GM19463 (cell line): ENCODE data around the gene RDH13.
"Not testable (repeated sequence)": the region's sequence is repeated elsewhere in the genome, so short reads cannot be mapped to it uniquely, and the experiment has no call there.

ENCODE experiments used
- ATAC-seq: cut with Tn5 transposase; IDR thresholded peaks from one replicate; pipeline ENCODE4 v1.9.1; 2021; ENCODE audit warnings: mild to moderate bottlenecking, moderate library complexity; ENCODE audit not compliant: unreplicated experiment

The RDH13 gene

DNA sequence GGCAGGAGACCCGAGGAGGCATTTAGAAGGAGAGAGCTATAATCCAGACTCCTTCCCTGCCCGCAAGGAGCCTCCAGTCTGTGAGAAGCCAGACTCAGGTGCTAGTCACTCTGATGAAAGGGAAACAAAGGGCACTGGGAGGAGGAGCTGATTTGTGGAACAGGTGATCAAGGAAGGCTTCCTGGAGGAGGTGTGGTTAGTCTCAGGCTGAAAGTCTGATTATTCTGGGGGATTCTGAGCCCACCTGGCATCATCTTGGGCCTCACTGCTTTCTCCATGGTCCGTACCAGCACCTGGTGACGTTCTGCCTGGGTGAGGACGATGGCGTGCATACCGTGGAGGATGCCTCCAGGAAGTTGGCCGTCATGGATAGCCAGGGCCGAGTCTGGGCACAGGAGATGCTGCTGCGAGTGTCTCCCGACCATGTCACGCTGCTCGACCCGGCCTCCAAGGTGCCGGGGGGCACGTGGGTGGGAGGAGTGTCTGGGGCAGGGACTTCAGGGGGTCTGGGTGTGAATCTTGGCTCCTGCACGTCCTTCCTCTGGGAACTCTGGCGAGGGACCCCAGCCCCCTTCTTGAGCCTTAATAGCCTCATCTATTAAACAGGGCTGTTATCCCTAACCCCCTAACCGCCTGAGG lies 16.6 kb upstream of the RDH13 start:
- ATAC-seq = no peak

DNA sequence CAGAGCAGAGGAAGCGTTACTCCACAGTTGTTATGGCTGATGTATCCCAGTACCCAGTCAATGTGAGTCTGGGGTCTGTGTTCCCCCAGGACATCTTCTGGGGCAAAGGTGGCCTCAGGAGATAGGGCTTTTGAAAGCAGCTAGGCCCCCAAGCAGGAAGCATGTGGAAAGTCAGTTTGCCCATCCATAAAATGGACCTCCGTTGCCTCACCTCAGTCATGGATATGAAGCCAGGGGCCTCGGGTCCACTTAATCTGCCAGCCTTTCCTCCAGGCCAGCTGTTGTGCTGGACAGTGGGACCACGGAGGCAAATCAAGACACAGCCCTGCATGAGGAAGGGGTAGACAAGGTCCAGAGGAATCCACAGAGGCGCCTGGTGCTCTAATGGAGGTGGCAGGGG lies 16.0 kb upstream of the RDH13 start:
- no peak for ATAC-seq

DNA sequence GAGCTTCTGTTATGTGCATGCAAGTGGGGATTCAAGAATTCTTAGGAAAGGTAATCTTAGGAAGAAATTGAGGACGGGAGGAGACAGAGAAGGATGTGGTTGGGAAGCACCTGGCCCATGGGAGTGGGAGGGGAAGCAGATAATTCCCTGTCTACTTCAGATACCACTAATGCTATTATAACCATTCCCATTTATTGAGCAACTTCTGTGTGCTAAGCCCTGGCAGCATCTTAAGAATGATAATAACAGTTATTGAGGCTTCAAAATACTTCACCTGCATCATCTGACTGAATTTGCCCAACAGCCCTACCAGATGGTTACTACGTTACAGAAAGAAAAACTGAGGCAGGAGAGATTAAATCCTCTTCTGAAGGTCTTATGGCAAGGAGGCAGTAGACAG lies 14.2 kb upstream of the RDH13 start:
- no peak for ATAC-seq

DNA sequence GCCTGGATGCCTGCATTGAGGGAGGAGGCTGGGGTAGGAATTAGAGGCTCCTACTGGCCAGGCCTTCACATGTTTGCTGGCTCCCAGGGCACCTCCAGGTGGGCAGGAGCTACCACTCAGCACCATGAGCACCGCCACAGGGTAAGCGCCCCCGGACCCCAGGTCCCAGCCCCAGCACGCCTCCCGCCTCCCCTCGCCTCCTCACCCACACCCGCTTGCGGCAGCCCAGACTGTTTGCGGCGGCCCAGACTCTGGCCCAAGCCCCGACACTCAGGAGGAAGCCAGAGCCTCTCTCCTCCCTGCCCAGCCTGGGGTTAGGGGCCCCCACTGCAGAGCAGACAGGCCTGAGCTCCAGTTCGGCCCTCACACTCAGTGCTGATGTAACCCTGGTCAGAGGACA lies 13.4 kb upstream of the RDH13 start:
- no peak for ATAC-seq

DNA sequence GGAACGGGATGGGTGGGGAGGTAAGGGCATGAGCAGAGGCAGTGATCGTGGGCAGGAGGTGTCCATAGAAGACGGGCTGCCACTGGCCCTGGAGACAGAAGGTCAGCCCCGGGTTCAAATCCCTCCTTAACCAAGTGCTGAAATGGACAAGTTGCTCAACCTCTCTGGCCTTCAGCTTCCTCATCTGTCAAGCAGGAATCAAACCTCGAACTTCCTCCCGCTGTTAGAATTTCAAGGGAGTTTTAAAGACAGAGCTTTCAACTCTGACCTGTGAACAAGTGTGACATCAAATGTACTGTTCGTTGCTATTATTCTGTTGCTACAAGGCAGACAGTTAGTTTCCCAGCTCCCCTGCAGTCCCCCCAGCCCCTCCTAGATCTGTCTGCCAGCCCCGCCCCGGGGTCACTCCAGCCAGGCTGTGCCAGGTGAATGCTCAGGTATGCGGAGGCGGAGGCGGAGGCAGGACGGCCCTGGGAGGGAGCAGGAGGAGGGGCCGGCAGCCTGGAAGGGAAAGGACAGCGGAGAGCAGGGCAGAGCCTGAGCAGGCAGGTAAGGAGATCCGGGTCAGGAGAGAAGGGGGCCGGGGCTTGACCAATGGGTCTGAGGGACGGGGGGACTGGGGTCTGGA lies 12.5 kb upstream of the RDH13 start, which contains the start of gene EPS8L1:
EPS8L1 (plus strand) TSS at position 499 of the 628 bp plus-strand sequence. CDS start 576 bp downstream, outside the sequence.
- ATAC-seq = no peak

DNA sequence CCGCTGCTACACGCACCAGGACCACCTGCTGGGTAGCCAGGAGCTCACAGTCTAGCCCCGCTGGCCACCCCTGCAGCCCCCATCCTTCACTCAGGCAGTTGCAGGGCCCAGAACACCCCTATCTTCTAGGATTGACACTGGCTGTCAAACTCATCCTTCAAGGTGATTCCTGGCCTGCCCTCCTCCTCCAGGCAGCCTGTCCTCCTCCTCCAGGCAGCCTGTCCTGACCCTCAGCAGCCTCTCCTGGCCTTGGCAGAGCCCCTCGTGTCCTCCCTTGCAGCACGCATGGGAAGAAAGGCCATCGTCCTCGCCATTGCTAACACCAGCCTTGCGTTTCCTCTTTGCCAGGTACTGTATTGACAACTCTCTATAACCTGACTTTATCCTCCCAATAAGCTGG lies 9.0 kb upstream of the RDH13 start:
- ATAC-seq = no peak

DNA sequence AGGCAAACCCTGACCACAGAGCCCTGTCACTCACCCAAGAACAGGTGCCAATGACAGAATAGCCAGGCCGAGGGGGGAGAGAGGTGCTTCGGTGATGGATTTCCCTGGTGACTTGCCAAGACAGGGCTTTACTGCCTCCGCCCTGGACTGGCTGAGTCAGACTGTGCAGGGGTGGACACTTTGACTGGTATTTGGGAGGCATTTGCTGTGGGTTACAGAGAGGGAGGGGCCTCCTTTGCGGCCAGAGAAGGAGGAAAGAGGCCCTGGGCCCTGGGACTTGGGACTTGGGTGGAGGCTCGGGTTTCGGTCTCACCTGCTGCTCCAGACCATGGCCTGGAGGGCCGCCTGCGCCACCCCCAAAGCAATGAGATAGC lies 8.2 kb upstream of the RDH13 start:
- no peak for ATAC-seq

DNA sequence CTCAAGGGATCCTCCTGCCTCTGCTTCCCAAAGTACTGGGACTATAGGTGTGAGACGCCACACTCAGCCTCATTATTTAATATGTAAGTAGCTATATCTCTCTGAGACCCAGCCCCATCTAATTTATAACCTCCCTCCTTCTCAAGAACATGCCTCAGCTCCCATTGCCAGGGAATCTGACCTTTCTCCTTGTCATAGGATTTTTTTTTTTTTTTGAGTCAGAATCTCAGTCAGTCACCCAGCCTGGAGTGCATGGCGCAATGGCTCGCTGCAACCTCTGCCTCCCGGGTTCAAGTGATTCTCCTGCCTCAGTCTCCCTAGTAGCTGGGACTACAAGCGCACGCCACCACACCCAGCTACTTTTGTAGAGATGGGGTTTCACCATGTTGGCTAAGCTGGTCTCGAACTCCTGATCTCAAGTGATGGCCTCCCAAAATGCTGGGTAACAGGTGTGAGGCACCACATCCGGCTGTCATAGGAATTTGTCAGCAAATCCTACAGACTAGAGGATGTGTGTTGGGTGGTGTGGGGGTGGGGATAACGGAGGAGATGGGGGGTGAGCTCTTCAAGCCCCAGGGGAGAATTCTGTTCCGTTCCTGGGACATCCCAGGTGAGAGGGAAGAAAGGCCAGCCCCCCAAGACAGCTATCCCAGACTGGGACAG lies 7.6 kb upstream of the RDH13 start:
- ATAC-seq = no peak

DNA sequence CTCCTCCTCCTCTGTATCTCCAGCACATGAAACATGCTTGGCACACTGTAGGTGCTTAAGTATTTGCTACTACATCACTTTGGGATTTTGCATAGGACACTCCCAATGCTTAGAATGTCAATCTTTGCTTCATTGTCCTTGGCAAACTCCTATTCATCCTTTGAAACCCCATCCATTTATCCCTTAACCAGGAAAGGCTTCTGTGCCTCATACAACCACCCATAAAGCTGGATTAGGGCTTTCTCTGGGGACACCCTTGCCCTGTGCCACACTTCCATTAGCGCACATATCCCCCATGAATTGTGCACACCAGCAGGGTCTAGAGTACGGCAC lies 6.9 kb upstream of the RDH13 start:
- no peak for ATAC-seq

DNA sequence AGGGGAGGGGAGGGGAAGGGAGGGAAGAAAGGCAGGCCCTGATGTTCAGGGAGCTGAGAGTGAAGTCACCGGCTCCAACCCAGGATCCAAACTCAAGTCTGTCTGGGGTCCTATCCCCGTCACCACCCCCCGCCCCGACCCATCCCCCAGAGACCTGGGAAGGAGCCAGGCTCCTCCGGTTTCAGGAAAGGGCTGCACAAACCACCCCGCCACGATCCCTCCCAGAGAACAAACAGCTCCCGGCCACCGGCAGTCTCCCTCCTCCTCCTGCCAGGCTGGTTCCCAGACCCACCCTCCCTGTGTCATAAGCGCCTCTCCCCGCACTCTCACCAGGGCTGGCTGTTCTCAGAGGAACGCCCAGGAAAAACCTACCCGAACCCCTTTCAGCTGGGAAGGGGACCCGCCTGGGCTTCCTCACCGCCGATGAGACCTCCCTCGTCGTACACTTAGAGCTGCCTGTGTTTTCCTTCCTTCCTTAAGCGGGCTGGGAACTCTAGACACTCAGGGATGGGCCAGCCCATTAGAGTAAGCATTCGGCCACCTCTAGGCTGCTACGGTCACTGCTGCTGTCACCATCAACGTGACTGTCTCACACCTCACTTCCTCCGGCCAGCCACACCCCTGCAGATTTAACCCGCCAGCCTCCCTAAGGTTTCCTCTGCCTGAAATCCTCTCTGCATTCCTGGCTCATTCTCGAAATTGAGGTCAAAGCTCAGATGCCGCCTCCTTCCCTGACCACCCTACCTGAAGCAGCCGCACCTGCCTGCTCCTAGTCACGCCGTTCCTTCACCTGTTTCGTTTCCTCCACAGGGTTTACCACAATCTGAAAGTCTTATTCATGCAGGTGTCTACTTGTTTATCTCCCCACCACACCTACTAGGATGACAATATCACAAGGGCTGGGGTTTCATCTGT lies 6.3 kb upstream of the RDH13 start:
- no peak for ATAC-seq

DNA sequence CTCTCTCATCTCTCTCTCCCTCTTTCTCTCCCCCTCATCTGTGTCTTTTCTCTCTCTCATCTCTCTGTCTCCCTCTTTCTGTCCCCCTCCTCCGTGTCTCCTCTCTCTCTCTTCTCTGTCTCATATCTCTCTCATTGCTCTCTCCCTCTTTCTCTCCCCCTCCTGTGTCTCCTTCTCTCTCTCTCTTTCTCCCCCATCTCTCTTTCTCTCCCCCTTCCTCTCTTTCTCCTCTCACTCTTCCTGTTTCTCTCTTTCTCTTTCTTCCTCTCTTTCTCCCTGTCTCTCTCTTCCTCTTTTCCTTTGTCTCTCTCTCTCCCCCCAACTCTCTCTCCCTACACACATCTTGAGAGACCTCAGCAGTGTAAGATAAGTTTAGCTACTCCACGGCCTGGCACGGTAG lies 4.9 kb upstream of the RDH13 start:
- ATAC-seq = no peak

DNA sequence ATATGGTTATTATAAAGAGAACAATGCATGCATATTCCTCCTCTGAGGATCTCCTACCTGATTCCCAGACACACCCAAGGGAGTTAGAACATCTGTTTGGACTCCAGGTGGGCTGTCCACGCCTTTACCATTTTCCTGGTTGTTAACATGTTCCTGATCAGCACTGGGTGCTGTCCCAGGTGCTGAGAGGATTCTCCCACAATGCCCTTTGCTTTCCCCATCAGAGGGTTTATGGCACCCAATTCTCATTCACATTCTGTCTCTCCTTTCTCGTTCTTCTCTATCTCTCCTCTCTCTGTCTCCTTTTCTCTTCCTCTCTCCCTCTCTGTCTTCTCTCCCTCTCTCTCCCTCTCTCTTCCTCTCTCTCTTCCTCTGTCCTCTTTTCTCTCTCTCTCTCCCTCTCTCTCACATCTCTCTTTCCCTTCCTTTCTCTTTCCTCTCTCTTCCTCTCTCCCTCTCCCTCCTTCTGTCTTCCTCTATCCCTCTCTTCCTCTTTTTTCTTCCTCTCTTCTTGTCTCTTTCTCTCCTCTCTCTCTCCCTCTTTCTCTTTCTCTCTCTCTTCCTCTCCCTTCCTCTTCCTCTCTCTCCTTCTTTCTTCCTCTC lies 3.3 kb upstream of the RDH13 start:
- ATAC-seq = no peak

DNA sequence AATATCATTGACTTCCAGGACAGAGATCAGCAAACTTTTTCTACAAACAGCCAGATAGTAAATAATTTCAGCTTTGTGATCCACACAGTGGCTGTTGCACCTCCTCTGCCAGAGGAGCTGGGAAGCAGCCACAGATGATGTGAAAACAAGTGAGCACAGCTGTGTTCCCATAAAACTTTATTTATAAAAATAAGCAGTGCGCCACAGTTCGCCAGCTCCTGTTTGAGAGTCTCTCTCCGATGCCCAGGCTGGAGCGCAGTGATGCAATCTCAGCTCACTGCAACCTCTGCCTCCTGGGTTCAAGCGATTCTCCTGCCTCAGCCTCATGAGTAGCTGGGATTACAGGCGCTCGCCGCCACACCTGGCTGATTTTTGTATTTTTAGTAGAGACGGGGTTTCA lies 2.6 kb upstream of the RDH13 start:
- ATAC-seq = not testable (repeated sequence)

DNA sequence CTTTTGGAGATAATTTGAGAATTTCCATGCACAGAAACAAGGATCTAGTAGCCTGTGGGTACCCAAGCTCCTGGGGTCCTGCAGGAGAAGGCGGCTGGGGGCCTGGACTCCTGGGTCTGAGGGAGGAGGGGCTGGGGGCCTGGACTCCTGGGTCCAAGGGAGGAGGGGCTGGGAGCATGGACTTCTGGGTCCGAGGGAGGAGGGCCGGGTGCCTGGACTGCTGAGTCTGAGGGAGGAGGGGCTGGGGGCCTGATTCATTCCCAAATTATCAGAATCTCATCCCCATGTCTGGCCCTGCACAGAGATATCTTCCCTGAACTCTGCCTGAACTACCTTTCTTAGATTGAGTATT lies 520 bp upstream of the RDH13 start:
- ATAC-seq = no peak

DNA sequence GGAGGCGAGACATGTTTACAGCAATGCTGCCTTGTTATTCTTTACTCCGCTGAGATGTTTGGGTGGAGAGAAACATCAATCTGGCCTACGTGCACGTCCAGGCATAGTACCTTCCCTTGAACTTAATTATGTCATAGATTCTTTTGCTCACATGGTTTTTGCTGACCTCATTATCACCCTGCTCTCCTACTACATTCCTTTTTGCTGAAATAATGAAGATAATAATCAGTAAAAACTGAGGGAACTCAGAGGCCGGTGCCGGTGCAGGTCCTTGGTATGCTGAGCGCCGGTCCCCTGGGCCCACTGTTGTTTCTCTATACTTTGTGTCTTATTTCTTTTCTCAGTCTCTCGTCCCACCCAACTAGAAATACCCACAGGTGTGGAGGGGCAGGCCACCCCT lies 2.7 kb downstream of the RDH13 start:
- not testable (repeated sequence) for ATAC-seq

DNA sequence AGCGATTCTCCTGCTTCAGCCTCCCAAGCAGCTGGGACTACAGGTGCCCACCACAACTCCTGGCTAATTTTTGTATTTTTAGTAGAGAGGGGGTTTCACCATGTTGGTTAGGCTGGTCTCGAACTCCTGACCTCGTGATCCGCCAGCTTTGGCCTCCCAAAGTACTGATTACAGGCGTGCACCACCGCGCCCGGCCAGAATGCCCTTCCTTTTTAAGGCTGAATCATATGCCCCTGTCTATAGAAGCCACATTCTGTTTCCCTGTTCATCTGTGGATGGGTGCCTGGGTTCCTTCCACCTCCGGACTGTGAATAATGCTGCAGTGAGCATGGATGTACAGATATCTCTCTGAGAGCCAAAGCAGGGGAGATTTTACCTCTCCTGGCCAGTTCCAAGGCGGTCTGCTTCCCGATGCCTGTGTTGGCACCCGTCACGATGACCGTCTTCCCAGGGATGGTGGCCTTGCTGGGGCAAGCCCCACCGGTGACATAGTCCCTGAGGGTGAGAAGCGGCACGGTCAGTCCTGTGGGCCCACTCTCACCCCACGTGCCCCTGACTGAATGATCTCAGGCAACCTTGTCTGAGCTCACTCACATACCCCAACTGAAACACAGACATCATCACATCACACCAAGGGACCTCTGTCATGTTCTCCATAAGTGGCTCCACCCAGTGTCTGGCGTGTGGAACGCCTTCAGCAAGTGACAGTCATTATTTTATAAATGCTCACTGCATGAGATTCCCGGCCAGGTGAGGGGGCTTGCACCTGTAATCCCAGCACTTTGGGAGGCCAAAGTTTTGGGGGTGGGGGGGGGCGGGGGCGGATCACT lies 4.0 kb downstream of the RDH13 start:
- ATAC-seq = no peak

DNA sequence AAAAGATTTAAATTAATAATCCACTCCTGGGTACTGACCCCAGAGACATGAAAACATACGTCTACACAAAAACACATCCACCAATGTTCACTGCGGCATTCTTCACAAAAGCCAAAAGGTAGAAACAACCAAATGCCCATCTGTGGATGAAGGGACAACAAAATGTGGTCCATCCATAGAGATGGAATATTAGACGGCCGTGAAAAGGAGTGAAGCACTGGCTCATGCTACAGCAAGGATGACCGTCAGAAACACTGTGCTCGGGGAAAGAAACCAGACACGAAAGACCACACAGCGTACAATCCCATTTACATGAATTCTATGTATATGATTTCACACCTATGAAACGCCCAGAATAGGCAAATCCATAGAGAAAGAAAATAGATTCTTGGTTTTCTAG lies 6.1 kb downstream of the RDH13 start:
- ATAC-seq = no peak

DNA sequence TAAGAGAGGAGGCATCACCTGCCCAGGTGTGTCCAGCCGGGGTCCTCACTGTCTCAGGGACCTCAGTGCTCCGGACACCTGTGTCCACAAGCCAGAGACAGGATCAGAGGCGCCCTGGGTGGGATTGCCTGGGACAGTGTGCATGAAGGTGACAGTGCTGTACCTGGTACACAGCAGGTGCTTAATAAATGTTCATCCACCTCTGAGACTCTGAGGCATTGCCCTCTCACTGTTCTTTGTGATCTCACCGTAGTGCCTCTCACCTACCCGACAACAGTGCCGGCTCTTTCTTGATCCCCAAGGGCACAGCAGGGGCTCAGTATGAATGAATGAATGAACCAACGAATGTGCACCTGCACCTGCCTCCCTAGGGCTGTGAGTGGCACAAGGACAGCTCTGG lies 9.2 kb downstream of the RDH13 start:
- no peak for ATAC-seq

DNA sequence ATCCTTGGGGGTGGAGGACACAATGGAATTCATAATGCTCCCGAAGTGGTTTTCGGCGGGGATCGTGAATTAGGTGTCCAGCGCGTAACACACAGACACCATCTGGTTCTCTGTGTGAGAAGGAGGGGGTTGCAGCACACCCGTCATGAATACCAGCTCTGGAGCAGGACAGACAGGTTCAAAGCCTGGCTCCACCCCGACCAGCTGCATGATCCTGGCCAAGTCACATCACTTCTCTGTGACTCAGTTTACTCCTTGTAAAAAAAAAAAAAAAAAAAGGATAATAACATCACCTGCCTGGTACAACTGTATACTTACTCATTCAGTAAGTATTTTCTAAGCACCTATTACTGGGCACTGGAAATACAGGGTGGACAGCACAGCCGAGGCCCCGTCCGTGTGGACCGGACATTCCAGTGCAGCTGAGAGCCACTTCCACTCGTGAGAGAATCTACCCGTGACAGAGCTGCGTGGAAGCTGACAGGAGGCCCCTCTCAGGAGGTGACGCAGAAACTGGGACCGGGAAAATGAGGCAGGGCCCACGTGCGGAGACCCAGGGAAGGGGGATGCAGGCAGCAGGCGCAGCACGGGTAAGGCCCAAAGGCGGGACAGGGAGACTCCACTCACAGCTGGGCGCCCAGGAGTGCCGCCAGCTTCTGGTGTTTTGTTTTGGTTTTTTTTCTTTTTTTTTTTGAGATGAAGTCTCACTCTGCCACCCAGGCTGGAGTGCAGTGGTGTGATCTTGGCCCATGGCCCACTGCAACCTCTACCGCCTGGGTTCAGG lies 12.0 kb downstream of the RDH13 start:
- no peak for ATAC-seq

DNA sequence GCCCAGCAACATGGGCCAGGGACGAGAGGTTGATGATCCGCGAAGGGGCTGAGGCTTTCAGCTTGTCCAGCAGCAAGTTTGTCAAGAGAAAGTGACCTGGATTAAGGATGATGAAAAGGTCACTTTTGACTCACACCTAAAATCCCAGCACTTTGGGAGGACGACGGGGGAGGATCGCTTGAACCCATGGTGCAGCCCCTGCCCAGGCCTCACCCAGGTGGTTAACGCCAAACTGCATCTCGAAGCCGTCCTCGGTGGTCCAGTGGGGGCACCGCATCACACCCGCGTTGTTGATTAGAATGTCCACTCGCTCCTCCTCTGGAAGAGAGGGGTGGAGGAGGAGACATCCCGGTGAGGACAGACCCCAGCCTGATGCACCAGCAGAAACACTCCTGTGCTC lies 14.5 kb downstream of the RDH13 start:
- no peak for ATAC-seq
